IPS-NIHi7 (cell line): ENCODE measurements around the gene KRTAP5-4.

Experiments used
- DNase-seq: peaks from one replicate; pipeline ENCODE4 v3.0.0; 2012; ENCODE audit warnings: mixed read lengths; ENCODE audit errors: extremely low spot score

Gene KRTAP5-4

GRCh38 chr11:1572197-1573076, 49.5 kb downstream of the KRTAP5-4 start, which contains the start of gene DUSP8:
Gene DUSP8 (minus strand): TSS chr11:1572271. CDS start chr11:1565826, 6,445 bp downstream.
- peak; percentile 90 for DNase-seq

DNA sequence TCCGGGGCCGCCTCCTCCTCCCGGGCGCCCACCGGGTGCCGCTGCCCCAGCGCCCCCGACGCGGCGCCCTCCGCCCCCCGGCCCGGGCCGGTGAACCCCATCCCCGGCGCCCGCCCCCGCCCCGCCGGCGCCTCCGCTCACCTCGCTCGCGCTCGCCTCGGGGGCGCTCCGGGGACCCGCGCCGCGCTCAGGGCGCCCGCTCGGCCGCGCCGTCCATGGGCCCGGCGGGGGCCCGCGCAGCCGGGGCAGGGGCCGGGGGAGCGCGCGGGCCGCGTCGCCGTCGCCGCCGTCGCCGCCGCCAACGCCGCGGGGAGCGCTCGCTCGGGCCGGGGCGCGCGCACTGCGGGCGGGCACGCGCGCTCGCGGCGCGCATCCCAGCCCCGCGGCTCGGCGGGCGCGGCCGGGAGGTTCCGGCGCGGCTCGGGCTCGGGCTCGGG, 50.2 kb downstream of the KRTAP5-4 start:
- DNase-seq = no peak
